ENCODE data around the gene SLC25A11.
A peak's percentile ranks its signal among the peaks of the same experiment; 100 is the strongest.

The SLC25A11 gene

GRCh38 chr17:4939796-4940554 is at the start of gene SLC25A11, which contains the start of gene RNF167:
TSS of gene SLC25A11 (minus strand) at chr17:4940046. CDS start at chr17:4939910, 136 bp downstream.
TSS of gene RNF167 (plus strand) at chr17:4940268. CDS start at chr17:4940910, 642 bp downstream.
- DNase-seq: peak; percentile 93

GRCh38 chr17:4987767-4988567 is 48.1 kb upstream of the SLC25A11 start:
- no peak for DNase-seq

GRCh38 chr17:4986951-4987766 is 47.3 kb upstream of the SLC25A11 start, which contains the start of gene CAMTA2:
TSS of gene CAMTA2 (minus strand) at chr17:4987675. CDS start at chr17:4986222, 1,453 bp downstream.
- peak; percentile 30 for DNase-seq

GRCh38 chr17:4986403-4986802 is 46.6 kb upstream of the SLC25A11 start:
- no peak for DNase-seq

- DNase-seq: no peak
Observed at GRCh38 chr17:4982305-4982704, 42.5 kb upstream of the SLC25A11 start.

- no peak for DNase-seq
Observed at GRCh38 chr17:4980644-4981216, 40.9 kb upstream of the SLC25A11 start.

GRCh38 chr17:4978726-4979125 is 38.9 kb upstream of the SLC25A11 start:
- DNase-seq: peak; percentile 39

- no peak for DNase-seq
Observed at GRCh38 chr17:4974115-4974670, 34.3 kb upstream of the SLC25A11 start.

GRCh38 chr17:4973256-4974114 is 33.6 kb upstream of the SLC25A11 start:
- no peak for DNase-seq

GRCh38 chr17:4972752-4973151 is 32.9 kb upstream of the SLC25A11 start:
- DNase-seq: no peak

GRCh38 chr17:4972322-4972721 is 32.5 kb upstream of the SLC25A11 start:
- DNase-seq: no peak

GRCh38 chr17:4971826-4972225 is 32.0 kb upstream of the SLC25A11 start:
- DNase-seq: no peak

GRCh38 chr17:4970273-4970672 is 30.4 kb upstream of the SLC25A11 start:
- DNase-seq: no peak

- DNase-seq: no peak
Observed at GRCh38 chr17:4969551-4970173, 29.8 kb upstream of the SLC25A11 start.

GRCh38 chr17:4969047-4969550 is 29.3 kb upstream of the SLC25A11 start:
- no peak for DNase-seq

- DNase-seq: no peak
Observed at GRCh38 chr17:4968486-4969046, 28.7 kb upstream of the SLC25A11 start.

- peak; percentile 74 for DNase-seq
Observed at GRCh38 chr17:4967539-4968485, 28.0 kb upstream of the SLC25A11 start, which contains the start of gene SPAG7. TSS of gene SPAG7 (minus strand) at chr17:4967817. CDS start at chr17:4967804, 13 bp downstream.

GRCh38 chr17:4966844-4967538 is 27.1 kb upstream of the SLC25A11 start:
- DNase-seq: peak; percentile 94

Data from GF-D8 (cell line).